ENCODE results near the gene THPO.

Gene THPO

GRCh38 chr3:184339001-184339400 lies 39.0 kb downstream of the THPO start:
- Histone ChIP-seq H3K27me3 (ENCODE audit: control insufficient read depth, insufficient read depth, low read length) (no peaks in the 10 kb centered on the region), H3K9me3 (ENCODE audit: control insufficient read depth, low read length) (no peaks in the 10 kb centered on the region), H3K4me3 (ENCODE audit: low read length) (no peak overlapping the region), H3K4me1 (ENCODE audit: control insufficient read depth, insufficient read depth, low read length) (peaks cover 44% of the 10 kb centered on the region), H3K9ac (ENCODE audit: low read length) (no peak overlapping the region), H3K36me3 (ENCODE audit: control insufficient read depth, insufficient read depth, low read length) (peaks cover 4% of the 10 kb centered on the region)

GRCh38 chr3:184338511-184338945 lies 39.5 kb downstream of the THPO start:
- peaks cover 7% of the 10 kb centered on the region for H3K36me3 ChIP-seq (ENCODE audit: control insufficient read depth, insufficient read depth, low read length)
- no peaks in the 10 kb centered on the region for H3K27me3 ChIP-seq (ENCODE audit: control insufficient read depth, insufficient read depth, low read length)
- H3K9ac ChIP-seq (ENCODE audit: low read length): no peak overlapping the region
- peaks cover 44% of the 10 kb centered on the region for H3K4me1 ChIP-seq (ENCODE audit: control insufficient read depth, insufficient read depth, low read length)
- H3K9me3 ChIP-seq (ENCODE audit: control insufficient read depth, low read length): no peaks in the 10 kb centered on the region
- no peak overlapping the region for H3K4me3 ChIP-seq (ENCODE audit: low read length)

- Histone ChIP-seq H3K9ac (ENCODE audit: low read length) (peak overlapping the region; percentile 17), H3K4me3 (ENCODE audit: low read length) (no peak overlapping the region), H3K36me3 (ENCODE audit: control insufficient read depth, insufficient read depth, low read length) (peaks cover 7% of the 10 kb centered on the region), H3K9me3 (ENCODE audit: control insufficient read depth, low read length) (no peaks in the 10 kb centered on the region), H3K27me3 (ENCODE audit: control insufficient read depth, insufficient read depth, low read length) (no peaks in the 10 kb centered on the region), H3K4me1 (ENCODE audit: control insufficient read depth, insufficient read depth, low read length) (peaks cover 44% of the 10 kb centered on the region)
Measured at GRCh38 chr3:184337981-184338380, 40.0 kb downstream of the THPO start.

- H3K4me1 ChIP-seq (ENCODE audit: control insufficient read depth, insufficient read depth, low read length): peaks cover 40% of the 10 kb centered on the region
- no peaks in the 10 kb centered on the region for H3K27me3 ChIP-seq (ENCODE audit: control insufficient read depth, insufficient read depth, low read length)
- H3K36me3 ChIP-seq (ENCODE audit: control insufficient read depth, insufficient read depth, low read length): peaks cover 7% of the 10 kb centered on the region
- peak within 1 kb of the TSS; percentile 71 for H3K9ac ChIP-seq (ENCODE audit: low read length)
- H3K9me3 ChIP-seq (ENCODE audit: control insufficient read depth, low read length): no peaks in the 10 kb centered on the region
- H3K4me3 ChIP-seq (ENCODE audit: low read length): peak within 1 kb of the TSS; percentile 48
Measured at GRCh38 chr3:184337399-184337714, 40.6 kb downstream of the THPO start, which contains the start of gene FAM131A. Gene FAM131A (plus strand): TSS chr3:184337600. CDS start chr3:184337631, 31 bp downstream.

- Histone ChIP-seq H3K4me1 (ENCODE audit: control insufficient read depth, insufficient read depth, low read length) (peaks cover 36% of the 10 kb centered on the region), H3K9ac (ENCODE audit: low read length) (peak overlapping the region; percentile 71), H3K9me3 (ENCODE audit: control insufficient read depth, low read length) (no peaks in the 10 kb centered on the region), H3K27me3 (ENCODE audit: control insufficient read depth, insufficient read depth, low read length) (no peaks in the 10 kb centered on the region), H3K4me3 (ENCODE audit: low read length) (peak overlapping the region; percentile 48), H3K36me3 (ENCODE audit: control insufficient read depth, insufficient read depth, low read length) (peaks cover 10% of the 10 kb centered on the region)
Measured at GRCh38 chr3:184336547-184337398, 41.2 kb downstream of the THPO start.

GRCh38 chr3:184335661-184336546 lies 42.1 kb downstream of the THPO start:
- Histone ChIP-seq H3K9ac (ENCODE audit: low read length) (peak overlapping the region; percentile 71), H3K9me3 (ENCODE audit: control insufficient read depth, low read length) (no peaks in the 10 kb centered on the region), H3K36me3 (ENCODE audit: control insufficient read depth, insufficient read depth, low read length) (peaks cover 18% of the 10 kb centered on the region), H3K27me3 (ENCODE audit: control insufficient read depth, insufficient read depth, low read length) (no peaks in the 10 kb centered on the region), H3K4me1 (ENCODE audit: control insufficient read depth, insufficient read depth, low read length) (peaks cover 27% of the 10 kb centered on the region), H3K4me3 (ENCODE audit: low read length) (peak overlapping the region; percentile 48)

GRCh38 chr3:184335291-184335660 lies 42.7 kb downstream of the THPO start:
- H3K4me1 ChIP-seq (ENCODE audit: control insufficient read depth, insufficient read depth, low read length): peaks cover 22% of the 10 kb centered on the region
- H3K36me3 ChIP-seq (ENCODE audit: control insufficient read depth, insufficient read depth, low read length): peaks cover 19% of the 10 kb centered on the region

GRCh38 chr3:184334470-184335158 lies 43.4 kb downstream of the THPO start:
- H3K9me3 ChIP-seq (ENCODE audit: control insufficient read depth, low read length): no peaks in the 10 kb centered on the region
- H3K27me3 ChIP-seq (ENCODE audit: control insufficient read depth, insufficient read depth, low read length): no peaks in the 10 kb centered on the region
- peaks cover 22% of the 10 kb centered on the region for H3K4me1 ChIP-seq (ENCODE audit: control insufficient read depth, insufficient read depth, low read length)
- no peak overlapping the region for H3K4me3 ChIP-seq (ENCODE audit: low read length)
- H3K36me3 ChIP-seq (ENCODE audit: control insufficient read depth, insufficient read depth, low read length): peaks cover 19% of the 10 kb centered on the region
- H3K9ac ChIP-seq (ENCODE audit: low read length): no peak overlapping the region

More at GRCh38 chr3:184335291-184335660, 42.7 kb downstream of the THPO start:
- Histone ChIP-seq H3K9me3 (ENCODE audit: control insufficient read depth, low read length) (no peaks in the 10 kb centered on the region), H3K4me3 (ENCODE audit: low read length) (peak overlapping the region; percentile 48), H3K27me3 (ENCODE audit: control insufficient read depth, insufficient read depth, low read length) (no peaks in the 10 kb centered on the region), H3K9ac (ENCODE audit: low read length) (peak overlapping the region; percentile 71)

GRCh38 chr3:184333700-184334099 lies 44.3 kb downstream of the THPO start:
- Histone ChIP-seq H3K36me3 (ENCODE audit: control insufficient read depth, insufficient read depth, low read length) (peaks cover 23% of the 10 kb centered on the region), H3K4me1 (ENCODE audit: control insufficient read depth, insufficient read depth, low read length) (peaks cover 22% of the 10 kb centered on the region), H3K9ac (ENCODE audit: low read length) (no peak overlapping the region)

GRCh38 chr3:184333190-184333589 lies 44.8 kb downstream of the THPO start:
- Histone ChIP-seq H3K9me3 (ENCODE audit: control insufficient read depth, low read length) (no peaks in the 10 kb centered on the region), H3K9ac (ENCODE audit: low read length) (no peak overlapping the region), H3K4me3 (ENCODE audit: low read length) (no peak overlapping the region), H3K36me3 (ENCODE audit: control insufficient read depth, insufficient read depth, low read length) (peaks cover 28% of the 10 kb centered on the region), H3K4me1 (ENCODE audit: control insufficient read depth, insufficient read depth, low read length) (peaks cover 19% of the 10 kb centered on the region), H3K27me3 (ENCODE audit: control insufficient read depth, insufficient read depth, low read length) (no peaks in the 10 kb centered on the region)

More at GRCh38 chr3:184333700-184334099, 44.3 kb downstream of the THPO start:
- H3K27me3 ChIP-seq (ENCODE audit: control insufficient read depth, insufficient read depth, low read length): no peaks in the 10 kb centered on the region
- H3K4me3 ChIP-seq (ENCODE audit: low read length): no peak overlapping the region
- H3K9me3 ChIP-seq (ENCODE audit: control insufficient read depth, low read length): no peaks in the 10 kb centered on the region

- Histone ChIP-seq H3K36me3 (ENCODE audit: control insufficient read depth, insufficient read depth, low read length) (peaks cover 34% of the 10 kb centered on the region), H3K9me3 (ENCODE audit: control insufficient read depth, low read length) (no peaks in the 10 kb centered on the region), H3K4me3 (ENCODE audit: low read length) (no peak overlapping the region), H3K9ac (ENCODE audit: low read length) (no peak overlapping the region), H3K4me1 (ENCODE audit: control insufficient read depth, insufficient read depth, low read length) (peaks cover 16% of the 10 kb centered on the region), H3K27me3 (ENCODE audit: control insufficient read depth, insufficient read depth, low read length) (no peaks in the 10 kb centered on the region)
Measured at GRCh38 chr3:184332370-184333090, 45.5 kb downstream of the THPO start.

All from mucosa of stomach (tissue), 1 donor.